H1 (cell line): Measurements from ENCODE around the gene ARMH4. TPM values are rescaled to one million over a fixed set of nuclear protein-coding genes. Genes with fewer than 3 reads are reported as not detected.

ENCODE experiments used
- CTCF ChIA-PET: fragments of 300-600 bp; sonication (Branson Sonifier 250); formaldehyde crosslinking; loops from one replicate; lab custom pipeline; 2021; ENCODE audit not compliant: partially characterized antibody; lab: Charles Lee
- POLR2A ChIA-PET: fragments of 300-600 bp; sonication (Branson Sonifier 250); formaldehyde crosslinking; loops from one replicate; lab custom pipeline; 2021; ENCODE audit warnings: inconsistent platforms; ENCODE audit not compliant: partially characterized antibody; lab: Charles Lee
- DNase-seq, 2 experiments: peaks; one replicate each; pipeline versions ENCODE4 v3.0.0 to v3.0.0-alpha.2; 2010 to 2022; ENCODE audit warnings: low spot score in 2 of 2, low read depth in 1 of 2, mixed read lengths in 1 of 2
- FAIRE-seq: peaks from 2 replicates; lab custom pipeline; 2011; peaks lifted over from hg19 to GRCh38; lab: Jason Lieb, UNC
- H2AFZ ChIP-seq: 2 replicates; pipeline ENCODE4 v1.8.1; 2012; ENCODE audit warnings: low read length, inconsistent platforms
- H2AK5ac ChIP-seq: 2 replicates; pipeline ENCODE4 v1.6.1; 2013; ENCODE audit warnings: low read depth, low read length
- H2BK120ac ChIP-seq: replicated peaks from 2 replicates; pipeline ENCODE3; 2013; ENCODE audit warnings: low read depth, low read length, inconsistent platforms
- H2BK12ac ChIP-seq: 2 replicates; pipeline ENCODE4 v1.6.1; 2013; ENCODE audit warnings: low read depth, low read length
- H2BK15ac ChIP-seq: 2 replicates; pipeline ENCODE4 v1.6.1; 2013; ENCODE audit warnings: low read length
- H2BK20ac ChIP-seq: 2 replicates; pipeline ENCODE4 v1.6.1; 2013; ENCODE audit warnings: low read length
- H2BK5ac ChIP-seq: 2 replicates; pipeline ENCODE4 v1.6.1; 2013; ENCODE audit warnings: low read depth, low read length
- H3K14ac ChIP-seq: 2 replicates; pipeline ENCODE4 v1.6.1; 2013; ENCODE audit warnings: inconsistent platforms; ENCODE audit not compliant: insufficient read length
- H3K18ac ChIP-seq: 2 replicates; pipeline ENCODE4 v1.6.1; 2013; ENCODE audit warnings: low read length; ENCODE audit errors: extremely low read depth
- H3K23ac ChIP-seq: 2 replicates; pipeline ENCODE4 v1.6.1; 2013; ENCODE audit warnings: inconsistent platforms; ENCODE audit not compliant: insufficient read length
- H3K23me2 ChIP-seq: 2 replicates; pipeline ENCODE4 v1.6.1; 2013; ENCODE audit warnings: low read depth, low read length
- H3K27ac ChIP-seq: 2 replicates; pipeline ENCODE4 v1.6.1; 2011; ENCODE audit warnings: low read depth, low read length, inconsistent platforms
- H3K27me3 ChIP-seq, 4 experiments: replicated peaks in 1 of 4; 1 replicate in 1 of 4; 2 replicates in 3 of 4; pipeline versions ENCODE4 v1.6.1 to v1.8.1; 2011 to 2013; ENCODE audit warnings: low read length in 3 of 4, mild to moderate bottlenecking in 3 of 4, inconsistent platforms in 2 of 4, mixed read lengths in 2 of 4, moderate library complexity in 1 of 4; ENCODE audit not compliant: control insufficient read depth in 3 of 4, insufficient read depth in 3 of 4; ENCODE audit errors: extremely low read depth in 1 of 4
- H3K36me3 ChIP-seq, 4 experiments: 2 replicates each; pipeline versions ENCODE4 v1.6.1 to v1.8.1; 2011 to 2013; ENCODE audit warnings: mild to moderate bottlenecking in 4 of 4, low read length in 3 of 4, moderate library complexity in 2 of 4, control low read depth in 1 of 4, inconsistent platforms in 1 of 4; ENCODE audit not compliant: insufficient read depth in 4 of 4, control insufficient read depth in 2 of 4
- H3K4ac ChIP-seq: replicated peaks from 2 replicates; pipeline ENCODE3; 2013; ENCODE audit warnings: low read length, low read depth, mixed read lengths, inconsistent platforms; ENCODE audit not compliant: insufficient read length
- H3K4me1 ChIP-seq, 4 experiments: replicated peaks in 1 of 4; 1 replicate in 1 of 4; 2 replicates in 3 of 4; pipeline versions ENCODE4 v1.6.1 to v1.8.1; 2011 to 2013; ENCODE audit warnings: low read length in 3 of 4, inconsistent platforms in 2 of 4, mixed read lengths in 1 of 4; ENCODE audit not compliant: insufficient read depth in 4 of 4, control insufficient read depth in 3 of 4
- H3K4me2 ChIP-seq, 2 experiments: 2 replicates each; pipeline versions ENCODE4 v1.6.1 to v1.8.1; 2011 to 2013; ENCODE audit warnings: low read depth in 2 of 2, low read length in 2 of 2, control low read depth in 1 of 2, inconsistent platforms in 1 of 2, mild to moderate bottlenecking in 1 of 2; ENCODE audit not compliant: insufficient read depth in 1 of 2
- H3K4me3 ChIP-seq, 4 experiments: fragments of 200-600, 300-600 bp in 1 of 4; sonication (generic), shearing (Covaris generic), sonication (Bioruptor Twin) in 1 of 4; 2 replicates each; pipeline versions ENCODE4 v1.5.1 to v1.8.1; 2011 to 2016; ENCODE audit warnings: low read length in 4 of 4, low read depth in 3 of 4, control low read depth in 2 of 4, inconsistent platforms in 2 of 4, mild to moderate bottlenecking in 2 of 4, mixed read lengths in 1 of 4, moderate library complexity in 1 of 4; ENCODE audit not compliant: insufficient read depth in 2 of 4; ENCODE audit errors: extremely low read depth in 1 of 4
- H3K56ac ChIP-seq: replicated peaks from 2 replicates; pipeline ENCODE3; 2013; ENCODE audit warnings: low read depth, mild to moderate bottlenecking, mixed read lengths, low read length, inconsistent platforms; ENCODE audit not compliant: insufficient read length
- H3K79me1 ChIP-seq: 2 replicates; pipeline ENCODE4 v1.6.1; 2013; ENCODE audit warnings: low read depth, low read length, control low read depth
- H3K79me2 ChIP-seq, 2 experiments: 2 replicates each; pipeline versions ENCODE4 v1.6.1 to v1.8.1; 2012 to 2013; ENCODE audit warnings: low read length in 2 of 2, mild to moderate bottlenecking in 2 of 2, inconsistent platforms in 1 of 2; ENCODE audit not compliant: insufficient read depth in 2 of 2, control insufficient read depth in 1 of 2
- H3K9ac ChIP-seq, 4 experiments: replicated peaks in 1 of 4; 1 replicate in 1 of 4; 2 replicates in 3 of 4; pipeline versions ENCODE4 v1.6.1 to v1.8.1; 2011 to 2013; ENCODE audit warnings: low read depth in 3 of 4, low read length in 3 of 4, control low read depth in 2 of 4, mild to moderate bottlenecking in 2 of 4, moderate library complexity in 2 of 4, inconsistent platforms in 1 of 4; ENCODE audit errors: extremely low read depth in 1 of 4
- H3K9me3 ChIP-seq, 2 experiments: 2 replicates each; pipeline versions ENCODE4 v1.6.1 to v1.8.1; 2012 to 2013; ENCODE audit warnings: mild to moderate bottlenecking in 2 of 2, moderate library complexity in 2 of 2, control low read depth in 1 of 2, inconsistent platforms in 1 of 2, low read depth in 1 of 2, low read length in 1 of 2, mixed read lengths in 1 of 2; ENCODE audit not compliant: insufficient read depth in 2 of 2
- H4K20me1 ChIP-seq, 2 experiments: replicated peaks in 1 of 2; 2 replicates each; pipeline versions ENCODE3 to v1.8.1; 2011 to 2013; ENCODE audit warnings: inconsistent platforms in 2 of 2, low read length in 2 of 2, mild to moderate bottlenecking in 1 of 2; ENCODE audit not compliant: insufficient read depth in 2 of 2, control insufficient read depth in 1 of 2
- H4K5ac ChIP-seq: 2 replicates; pipeline ENCODE4 v1.6.1; 2013; ENCODE audit warnings: low read length, low read depth, mixed read lengths, inconsistent platforms; ENCODE audit not compliant: insufficient read length
- H4K8ac ChIP-seq: 2 replicates; pipeline ENCODE4 v1.8.0; 2013; ENCODE audit warnings: mild to moderate bottlenecking, moderate library complexity, low read length, inconsistent platforms; ENCODE audit not compliant: insufficient read depth; ENCODE audit errors: extremely low read depth
- H4K91ac ChIP-seq: replicated peaks from 2 replicates; pipeline ENCODE3; 2013; ENCODE audit warnings: low read length, mixed read lengths, inconsistent platforms; ENCODE audit not compliant: insufficient read length
- BACH1 ChIP-seq: IDR thresholded peaks from 2 replicates; pipeline ENCODE4 v1.6.1; 2012; ENCODE audit warnings: low read length, improper control_type of control experiment
- RNF2 ChIP-seq: fragments of 200-900, 300-1000 bp; sonication (generic); IDR thresholded peaks from 2 replicates; pipeline ENCODE4 v1.7.1; 2016; ENCODE audit warnings: borderline replicate concordance, low read depth, mild to moderate bottlenecking, antibody characterized with exemption, low read length; ENCODE audit not compliant: poor library complexity, severe bottlenecking; ENCODE audit errors: missing control alignments
- WGBS, 2 experiments: shearing (Covaris generic) in 1 of 2; methylation state at CpG; one replicate each; pipeline versions ENCODE4 v1.1.6 to v1.1.7; 2013 to 2015; ENCODE audit warnings: low lambda C conversion rate in 2 of 2, mixed read lengths in 2 of 2, inconsistent platforms in 1 of 2, low coverage in 1 of 2, missing lambda C conversion rate in 1 of 2; ENCODE audit not compliant: insufficient replicate concordance in 2 of 2, insufficient coverage in 1 of 2, insufficient read length in 1 of 2; ENCODE audit errors: extremely low coverage in 1 of 2, missing lambda C conversion rate in 1 of 2; 5-methylcytosine and 5-hydroxymethylcytosine counted together
- polyA plus RNA-seq, 7 experiments: library from polyadenylated mRNA; depleted of rRNA in 3 of 7; stranded (reverse) in 5 of 7; unstranded in 2 of 7; fragments of >200 nt in 5 of 7; fragments of 200-250 nt in 2 of 7; gene quantifications; 1 replicate in 5 of 7; 2 replicates in 1 of 7; 4 replicates in 1 of 7; pipeline versions ENCODE4 v1.2.1 to v1.2.3, GENCODE V29; 2011 to 2013; ENCODE audit warnings: missing spikeins in 2 of 7, mixed read lengths in 2 of 7
- total RNA-seq: library from RNA; stranded (reverse); fragmentation: NEBNext Ultra II Directional; extraction: Animal tissue kit (Norgen Biotek cat#: 25700); gene quantifications from 2 replicates; pipeline ENCODE4 v1.2.1, GENCODE V29; 2021

The ARMH4 gene
- total and polyA plus RNA-seq, 2 of the 8 experiments (the other 6 are each of a cell fraction or from before 2014, with no cell fraction given): 7.1 to 25.4 TPM

GRCh38 chr14:58082491-58083098 is 69.4 kb downstream of the ARMH4 start:
- Histone ChIP-seq H4K5ac (no peak overlapping the region), H3K56ac (no peak overlapping the region), H3K23me2 (no peaks in the 10 kb centered on the region), H3K4me3 (no peak overlapping the region), H4K8ac (no peak overlapping the region), H4K91ac (no peak overlapping the region), H2BK15ac (no peak overlapping the region), H2BK120ac (no peak overlapping the region), H3K36me3 (no peaks in the 10 kb centered on the region), H2BK5ac (no peak overlapping the region), H3K4me2 (no peak overlapping the region), H3K9ac (no peak overlapping the region), H2AFZ (no peak overlapping the region), H3K4ac (no peak overlapping the region), H3K79me1 (no peaks in the 10 kb centered on the region), H3K4me1 (peaks cover 0 to 7% (median 2%) of the 10 kb centered on the region in 4 experiments; a peak in 2 of 7 replicates), H3K9me3 (no peaks in the 10 kb centered on the region), H2BK20ac (no peak overlapping the region), H3K27me3 (no peaks in the 10 kb centered on the region), H4K20me1 (no peaks in the 10 kb centered on the region), H3K14ac (no peak overlapping the region), H3K27ac (no peak overlapping the region), H2BK12ac (no peak overlapping the region), H3K18ac (no peak overlapping the region), H3K23ac (no peak overlapping the region), H2AK5ac (no peak overlapping the region), H3K79me2 (no peaks in the 10 kb centered on the region)
- no peak for DNase-seq
- ChIA-PET POLR2A (no interaction called here), CTCF (interaction anchor here (1.1 to 1.8 kb wide), 2 partner anchors 10 to 211 kb away, joined by 3 to 7 read pairs; no protein-coding TSS in a partner anchor)
- FAIRE-seq: no peak
- TF ChIP-seq BACH1 (peak; percentile 64), RNF2 (no peak)
- 67% methylated on average over 1 of the region's 1 CpG; no CpG with 5 or more reads in 1 of the 2 experiments for WGBS, 2 experiments
